GM19468 (cell line): ENCODE data around the gene ASCC1.

ENCODE experiments used
- ATAC-seq: cut with Tn5 transposase; IDR thresholded peaks from one replicate; pipeline ENCODE4 v1.9.1; 2021; ENCODE audit warnings: mild to moderate bottlenecking, moderate library complexity, moderate number of reproducible peaks; ENCODE audit not compliant: unreplicated experiment; ENCODE audit errors: extremely low read depth

The ASCC1 gene

GRCh38 chr10:72106154-72106849 lies 109.8 kb downstream of the ASCC1 start:
- ATAC-seq: no peak

GRCh38 chr10:72105710-72106109 lies 110.4 kb downstream of the ASCC1 start:
- ATAC-seq: no peak

- no peak for ATAC-seq
Observed at GRCh38 chr10:72105098-72105475, 111.0 kb downstream of the ASCC1 start.

GRCh38 chr10:72104472-72105097 lies 111.5 kb downstream of the ASCC1 start:
- no peak for ATAC-seq

- no peak for ATAC-seq
Observed at GRCh38 chr10:72099600-72099921, 116.5 kb downstream of the ASCC1 start.

GRCh38 chr10:72098836-72099599 lies 117.1 kb downstream of the ASCC1 start:
- ATAC-seq: no peak

- ATAC-seq: no peak
Observed at GRCh38 chr10:72098301-72098835, 117.7 kb downstream of the ASCC1 start.

GRCh38 chr10:72097448-72098300 lies 118.4 kb downstream of the ASCC1 start:
- ATAC-seq: no peak

- no peak for ATAC-seq
Observed at GRCh38 chr10:72096115-72097000, 119.7 kb downstream of the ASCC1 start.

- no peak for ATAC-seq
Observed at GRCh38 chr10:72095195-72095594, 120.9 kb downstream of the ASCC1 start.

GRCh38 chr10:72094574-72094973 lies 121.5 kb downstream of the ASCC1 start:
- no peak for ATAC-seq

- no peak for ATAC-seq
Observed at GRCh38 chr10:72093450-72093849, 122.6 kb downstream of the ASCC1 start.

- ATAC-seq: no peak
Observed at GRCh38 chr10:72092987-72093386, 123.1 kb downstream of the ASCC1 start.

- ATAC-seq: no peak
Observed at GRCh38 chr10:72092171-72092924, 123.7 kb downstream of the ASCC1 start.

- no peak for ATAC-seq
Observed at GRCh38 chr10:72090326-72090725, 125.8 kb downstream of the ASCC1 start.

GRCh38 chr10:72089618-72090017 lies 126.5 kb downstream of the ASCC1 start:
- no peak for ATAC-seq

- ATAC-seq: no peak
Observed at GRCh38 chr10:72088889-72089575, 127.0 kb downstream of the ASCC1 start.
